ENCODE measurements around the gene CUL2.
"Not testable (repeated sequence)": the region's sequence is repeated elsewhere in the genome, so short reads cannot be mapped to it uniquely, and the experiment has no call there.

Gene CUL2

DNA sequence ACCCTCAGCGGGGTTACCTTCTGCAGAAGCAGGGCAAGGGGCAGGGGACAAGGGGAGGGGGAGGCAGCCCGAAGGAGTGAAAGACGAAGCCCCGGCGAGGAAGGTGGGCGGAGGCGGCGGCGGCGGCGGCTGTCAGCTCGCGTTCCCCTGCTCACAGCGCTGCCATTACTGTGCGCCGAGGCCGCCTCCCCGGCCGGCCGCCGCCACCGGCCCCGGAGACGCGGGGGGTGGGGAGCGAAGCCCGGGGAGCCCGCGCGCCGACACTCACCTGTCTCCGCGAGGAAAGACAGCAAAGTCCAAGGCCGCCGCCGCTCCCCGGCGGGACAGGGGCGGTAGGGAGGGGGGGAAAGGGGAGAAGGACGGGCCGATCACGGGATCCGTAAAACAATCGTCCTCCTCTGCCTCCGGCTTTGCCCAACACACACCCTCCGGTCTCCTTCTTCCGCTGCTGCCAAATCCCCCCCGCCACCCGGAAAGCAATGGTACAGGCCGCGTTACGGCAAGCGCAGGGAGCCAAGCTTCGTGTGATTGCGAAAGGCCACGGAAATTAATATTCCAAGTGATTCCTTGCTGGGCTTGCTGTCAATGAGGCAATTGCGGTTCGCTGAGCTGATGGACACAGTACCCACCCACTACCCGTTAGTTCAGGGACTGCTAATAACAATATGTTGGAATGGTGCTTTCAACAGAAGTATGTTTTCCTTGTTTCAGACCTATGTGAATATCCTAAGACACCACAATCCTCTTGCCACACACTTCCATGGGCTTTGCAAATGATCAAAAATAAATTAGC is at the start of gene CUL2:
TSS of gene CUL2 (minus strand) at position 180 of the 793 bp plus-strand sequence. CDS start 19,024 bp downstream, outside the sequence.
- peak; percentile 93 for DNase-seq

DNA sequence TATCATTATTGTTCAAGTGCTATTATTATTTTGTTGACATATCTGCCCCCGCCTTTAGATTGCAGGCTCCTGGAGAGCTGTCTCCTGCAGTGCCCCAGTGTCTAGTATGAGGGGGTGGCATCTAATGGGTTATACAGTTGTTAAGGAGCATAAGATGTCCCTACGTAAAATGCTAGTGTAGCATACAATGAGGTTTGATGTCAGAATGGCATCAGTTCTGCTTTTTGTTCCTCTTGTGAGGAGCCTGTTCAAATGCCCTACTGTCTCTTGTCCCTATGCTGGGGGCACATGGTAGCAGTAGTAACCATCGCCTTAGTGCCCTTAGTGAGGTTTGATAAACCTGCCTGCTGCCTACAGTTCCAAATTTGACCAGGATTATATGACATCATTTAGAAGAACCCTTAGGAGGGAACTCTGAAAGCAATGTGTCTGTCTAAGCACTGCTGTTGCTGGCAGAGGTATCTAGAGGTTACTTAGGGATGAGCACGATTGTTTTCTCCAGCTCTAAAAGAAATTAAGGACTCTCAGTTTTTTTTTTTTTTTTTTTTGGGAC is 46.2 kb upstream of the CUL2 start:
- DNase-seq: no peak

DNA sequence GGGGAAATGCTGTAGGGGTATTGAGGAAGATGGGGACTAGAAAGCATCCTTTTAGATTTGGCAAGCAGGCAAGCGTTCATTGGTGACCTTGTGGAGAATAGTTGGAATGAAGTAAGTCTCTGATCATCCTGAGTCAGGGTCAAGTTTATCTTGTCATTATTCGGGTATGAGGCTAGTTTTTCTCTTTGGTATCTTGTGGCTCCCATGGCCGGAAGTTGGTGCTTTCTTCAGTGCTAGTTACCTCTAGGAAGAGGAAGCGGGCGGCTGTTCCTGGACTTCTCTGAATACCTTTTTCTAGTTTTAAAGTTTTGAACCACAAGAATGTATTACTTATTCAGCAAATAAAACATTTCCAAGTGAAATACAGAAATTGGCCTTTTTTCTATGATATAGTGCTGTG is 45.7 kb upstream of the CUL2 start:
- no peak for DNase-seq

- DNase-seq: no peak
These were observed 43.4 kb upstream of the CUL2 start for GRCh38 chr10:35133586-35133985.

DNA sequence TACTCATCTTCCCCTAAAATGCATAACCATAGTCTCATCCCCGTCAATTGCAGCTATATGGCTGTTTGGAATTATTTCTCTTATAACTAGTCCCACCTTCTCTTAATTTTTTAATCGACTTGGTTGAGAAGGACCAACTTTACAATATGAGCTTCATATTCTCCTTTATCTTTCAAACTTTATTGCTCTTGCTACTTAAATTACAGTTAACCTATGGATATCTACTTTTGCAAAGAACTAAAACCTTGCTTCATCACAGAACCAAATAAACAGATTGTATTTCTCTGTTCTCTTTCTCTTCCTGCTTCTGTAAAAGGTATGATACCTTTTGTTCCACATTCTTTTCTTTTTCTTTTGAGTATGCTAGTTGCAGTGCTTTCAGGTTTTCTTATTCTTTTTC is 42.6 kb upstream of the CUL2 start:
- no peak for DNase-seq

- no peak for DNase-seq
These were observed 40.5 kb upstream of the CUL2 start for GRCh38 chr10:35130663-35131062.

DNA sequence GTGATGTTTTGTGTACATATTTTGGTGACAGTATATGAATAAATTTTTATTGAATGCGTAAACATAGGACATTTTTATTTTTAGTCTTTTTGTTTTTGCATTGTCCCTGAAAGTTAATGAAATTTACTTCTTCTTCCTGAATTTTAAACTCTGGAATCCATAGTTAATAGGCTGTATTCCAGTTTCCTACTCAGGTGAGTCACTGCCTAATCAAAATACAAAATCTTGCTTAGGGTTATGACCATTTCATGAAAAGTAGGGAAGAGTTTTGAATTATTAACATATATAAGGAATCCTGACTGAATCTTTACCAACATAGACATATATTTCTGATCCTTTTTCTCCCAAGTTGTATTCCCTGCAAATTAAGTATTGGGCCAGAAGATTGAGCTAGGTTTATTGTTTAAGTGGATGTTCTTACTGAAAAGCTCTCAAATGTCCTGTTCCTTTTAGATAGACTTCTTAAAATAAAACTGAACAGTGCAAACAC is 39.1 kb upstream of the CUL2 start:
- no peak for DNase-seq

DNA sequence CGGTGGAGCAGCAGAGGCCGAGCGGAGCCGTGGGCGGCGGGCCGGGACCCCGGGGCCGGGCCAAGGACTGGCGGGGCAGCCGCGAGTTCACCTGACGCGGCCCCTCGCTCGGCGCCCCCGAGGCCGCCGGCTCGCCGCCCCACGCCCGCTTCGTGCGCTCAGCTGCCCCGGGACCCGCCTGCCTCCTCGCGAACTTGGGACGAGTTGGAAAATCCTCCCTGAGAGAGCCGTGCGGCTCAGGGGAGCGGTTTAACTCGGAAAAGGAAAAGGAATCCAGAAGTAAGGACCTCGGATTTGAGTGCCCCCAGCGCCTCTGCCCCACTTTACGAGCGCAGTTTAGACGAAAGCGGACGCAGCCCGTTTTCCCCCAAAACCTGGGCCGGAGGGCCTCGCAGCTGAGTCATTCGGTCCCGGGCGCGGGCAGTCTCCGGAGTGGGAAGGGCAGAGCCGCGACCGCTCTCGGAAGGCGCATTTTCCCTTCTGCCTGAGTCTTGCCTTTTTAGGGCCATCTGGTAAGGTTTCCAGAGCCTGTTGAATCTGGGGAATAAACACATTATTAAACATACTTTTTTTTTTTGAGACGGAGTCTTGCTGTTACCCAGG is 37.2 kb upstream of the CUL2 start:
- peak; percentile 62 for DNase-seq

- DNase-seq: peak; percentile 95
These were observed 36.6 kb upstream of the CUL2 start, which contains the start of gene CREM for GRCh38 chr10:35126530-35127288. Gene CREM (plus strand): TSS chr10:35126846. CDS start chr10:35137836, 10,990 bp downstream.

- DNase-seq: no peak
These were observed 36.0 kb upstream of the CUL2 start for GRCh38 chr10:35126062-35126529.

DNA sequence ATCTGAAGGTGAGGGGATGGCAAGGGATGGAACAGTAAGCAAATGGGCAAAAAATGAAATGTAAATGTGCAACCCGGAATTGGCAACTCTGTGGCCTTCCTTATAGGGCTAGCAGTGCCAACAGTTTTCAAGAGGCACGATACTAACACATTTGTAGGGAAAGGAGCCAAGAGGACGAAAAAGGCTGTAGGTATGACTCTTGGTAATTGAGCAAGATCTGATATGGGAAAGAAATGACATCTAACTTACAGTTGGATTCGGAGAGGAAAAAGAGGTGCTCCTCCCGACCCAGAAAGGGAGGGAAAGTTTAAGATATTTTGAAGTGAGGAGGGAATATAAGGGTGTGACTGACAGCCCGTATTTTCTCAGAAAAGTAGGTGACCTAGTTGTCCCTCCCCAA is 34.4 kb upstream of the CUL2 start:
- no peak for DNase-seq

DNA sequence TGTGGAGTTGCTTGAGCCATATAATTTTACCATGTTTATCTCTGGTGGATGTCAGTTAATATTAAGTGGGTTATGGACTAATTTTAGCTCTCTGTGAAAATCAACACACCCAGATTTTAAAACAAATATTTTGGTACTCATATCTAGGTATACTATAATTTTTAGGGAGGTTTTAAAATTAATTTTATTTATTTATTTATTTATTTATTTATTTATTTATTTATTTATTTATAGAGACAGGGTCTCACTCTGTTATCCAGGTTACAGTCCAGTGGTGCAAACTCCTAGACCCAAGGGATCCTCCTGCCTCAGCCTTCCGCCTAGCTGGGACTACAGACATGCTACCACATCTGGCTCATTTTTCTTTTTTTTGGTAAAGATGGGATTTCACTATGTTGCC is 29.2 kb upstream of the CUL2 start:
- DNase-seq: no peak

DNA sequence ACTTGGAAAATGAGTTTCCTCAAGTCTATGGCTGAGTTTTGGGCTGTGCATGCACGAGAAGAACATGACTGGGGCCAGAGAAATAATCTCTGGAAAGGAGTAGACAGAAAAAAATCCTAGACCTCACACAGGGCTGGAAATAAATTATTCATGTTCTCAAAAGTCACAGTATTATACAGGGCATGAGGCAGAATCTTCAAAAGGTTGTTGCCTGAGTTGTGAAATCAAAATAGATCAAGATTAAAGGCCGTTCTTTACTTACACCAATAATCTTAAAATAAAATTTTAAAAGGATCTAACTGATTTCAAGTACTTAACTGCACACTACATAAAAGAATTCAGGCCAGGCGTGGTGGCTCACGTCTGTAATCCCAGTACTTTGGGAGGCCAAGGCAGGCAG is 22.4 kb upstream of the CUL2 start:
- no peak for DNase-seq

DNA sequence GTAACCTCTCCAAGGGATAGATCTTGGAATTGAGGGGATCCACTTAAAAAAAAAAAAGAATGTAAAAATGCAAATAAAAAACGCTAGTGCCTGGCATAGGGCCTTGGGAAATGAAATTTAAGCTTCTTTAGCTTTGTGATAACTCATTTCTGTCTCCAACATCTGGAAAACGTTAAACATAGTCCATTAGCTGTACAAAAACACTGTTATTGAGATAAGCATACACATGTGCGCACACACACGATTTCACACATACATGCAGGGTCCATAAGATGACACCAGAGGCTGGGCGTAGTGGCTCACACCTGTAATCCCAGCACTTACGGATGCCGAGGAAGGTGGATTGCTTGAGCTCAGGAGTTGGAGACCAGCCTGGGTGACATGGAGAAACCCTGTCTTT is 13.7 kb upstream of the CUL2 start:
- no peak for DNase-seq

DNA sequence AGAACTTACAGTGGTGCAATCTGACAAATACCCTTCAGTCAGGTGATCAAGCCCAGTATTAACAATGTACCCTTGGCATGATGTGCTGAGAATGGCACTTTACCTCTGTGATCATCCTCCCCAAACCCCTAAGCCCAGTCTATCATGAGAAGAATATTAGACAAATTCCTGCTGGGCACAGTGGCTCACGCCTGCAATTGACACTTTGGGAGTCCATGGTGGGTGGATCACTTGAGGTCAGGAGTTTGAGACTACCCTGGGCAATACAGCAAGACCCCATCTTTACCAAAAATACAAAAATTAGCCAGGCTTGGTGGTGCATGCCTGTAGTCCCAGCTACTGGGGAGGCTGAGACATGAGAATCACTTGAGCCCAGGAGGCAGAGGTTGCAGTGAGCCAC is 7.4 kb upstream of the CUL2 start:
- no peak for DNase-seq

GRCh38 chr10:35096312-35096711 is 6.2 kb upstream of the CUL2 start:
- no peak for DNase-seq

DNA sequence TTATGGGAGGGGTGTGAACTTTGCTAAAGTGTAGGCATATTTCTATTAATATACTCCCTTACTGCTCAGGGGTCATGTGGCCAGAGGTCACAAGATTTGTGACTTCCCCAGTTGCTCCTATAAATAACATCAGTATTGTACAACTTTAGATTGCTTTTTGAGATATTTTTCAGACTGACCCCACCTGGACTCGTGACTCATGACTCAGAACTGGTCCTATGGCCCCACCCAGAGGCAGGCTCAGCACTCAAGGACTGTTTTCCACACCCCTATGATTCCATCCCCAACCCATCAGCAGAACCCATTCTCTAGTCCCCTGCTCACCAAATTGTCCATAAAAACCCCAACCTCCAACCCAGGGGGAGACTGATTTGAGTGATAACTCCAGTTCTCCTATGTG is 2.7 kb upstream of the CUL2 start:
- DNase-seq: peak; percentile 8

GRCh38 chr10:35091994-35092790 is 2.1 kb upstream of the CUL2 start:
- no peak for DNase-seq

DNA sequence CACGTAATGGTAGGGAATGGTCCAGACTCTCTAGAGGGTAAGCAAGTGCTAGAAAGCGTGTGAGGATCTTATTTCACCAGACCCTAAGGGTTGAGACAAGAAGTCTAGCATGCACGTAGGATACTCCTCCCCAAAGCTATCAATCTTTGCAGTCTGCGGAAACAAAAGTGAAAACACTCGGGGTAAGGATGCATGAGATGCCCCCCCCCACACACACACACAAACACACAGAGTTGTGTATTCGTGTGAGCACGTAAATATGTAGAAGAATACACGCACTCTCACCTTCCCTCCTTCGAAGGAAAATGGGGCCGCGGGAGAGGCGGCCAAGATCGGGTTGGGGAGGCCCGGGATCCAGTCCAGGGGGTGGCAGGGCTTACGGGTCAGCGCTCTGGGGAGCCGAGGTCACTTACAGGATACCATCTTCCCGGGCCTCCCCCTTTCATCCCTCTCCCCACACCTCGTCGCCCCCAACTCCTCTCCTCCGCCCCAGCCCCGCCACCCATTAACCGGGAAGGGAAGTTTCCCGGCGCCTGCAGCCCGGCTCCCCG is 455 bp downstream of the CUL2 start:
- DNase-seq: peak; percentile 50

DNA sequence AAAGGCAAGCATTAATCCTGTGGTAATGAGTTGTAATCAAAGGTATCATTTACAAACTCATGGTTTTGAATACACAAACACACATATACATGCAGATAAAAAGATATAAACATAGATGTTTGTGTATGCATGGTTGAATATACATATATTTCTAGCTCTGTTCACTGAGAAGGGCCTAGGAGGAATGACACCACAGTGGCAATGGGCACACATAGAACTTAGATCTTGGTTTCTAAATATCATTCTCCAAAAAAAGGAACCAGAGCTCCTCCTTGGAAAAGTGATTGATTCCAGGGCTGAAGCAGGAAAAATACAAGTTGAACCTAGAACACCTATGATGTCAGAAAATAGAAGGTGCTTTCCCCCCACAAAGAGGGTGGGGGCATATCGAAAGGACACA is 6.9 kb downstream of the CUL2 start:
- DNase-seq: no peak

- not testable (repeated sequence) for DNase-seq
These were observed 9.9 kb downstream of the CUL2 start for GRCh38 chr10:35080261-35080660.

- no peak for DNase-seq
These were observed 10.4 kb downstream of the CUL2 start for GRCh38 chr10:35079763-35080162.
